Measurements from ENCODE around the gene FASTK.

DNA sequence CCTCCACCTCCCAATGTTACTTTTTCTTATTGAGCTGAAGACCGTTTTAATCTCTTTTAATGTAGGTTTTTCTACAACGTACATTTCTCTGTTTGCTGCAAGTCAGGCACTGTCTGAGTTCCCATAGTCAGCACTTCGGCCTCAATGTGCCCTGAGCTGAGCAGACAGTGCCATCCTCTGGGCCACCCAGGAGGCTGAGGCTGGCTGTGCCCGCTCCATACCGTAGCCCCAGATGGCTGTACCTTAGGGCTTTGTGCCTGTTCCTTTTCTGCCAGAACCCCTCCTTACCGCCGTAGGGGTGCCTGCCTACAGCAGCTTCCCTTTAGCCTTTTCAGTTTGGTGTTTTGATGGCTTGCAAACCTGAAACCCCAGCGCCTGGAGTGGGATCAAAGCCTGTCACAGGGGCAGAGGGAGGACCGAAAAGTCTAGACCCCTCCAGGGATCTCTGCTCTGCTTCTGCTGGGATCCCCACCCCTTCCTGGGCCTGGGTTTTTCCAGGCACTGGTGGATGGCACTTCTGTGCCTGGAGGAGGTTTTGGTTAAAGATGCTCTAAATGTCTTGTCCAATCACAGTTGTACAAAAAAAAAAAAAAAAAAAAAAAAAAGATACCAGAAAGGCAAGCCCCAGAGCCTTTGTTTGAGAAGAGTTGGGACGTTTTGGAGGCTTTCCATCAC is 14.7 kb upstream of the FASTK start:
- TF ChIP-seq, protein P1, sequence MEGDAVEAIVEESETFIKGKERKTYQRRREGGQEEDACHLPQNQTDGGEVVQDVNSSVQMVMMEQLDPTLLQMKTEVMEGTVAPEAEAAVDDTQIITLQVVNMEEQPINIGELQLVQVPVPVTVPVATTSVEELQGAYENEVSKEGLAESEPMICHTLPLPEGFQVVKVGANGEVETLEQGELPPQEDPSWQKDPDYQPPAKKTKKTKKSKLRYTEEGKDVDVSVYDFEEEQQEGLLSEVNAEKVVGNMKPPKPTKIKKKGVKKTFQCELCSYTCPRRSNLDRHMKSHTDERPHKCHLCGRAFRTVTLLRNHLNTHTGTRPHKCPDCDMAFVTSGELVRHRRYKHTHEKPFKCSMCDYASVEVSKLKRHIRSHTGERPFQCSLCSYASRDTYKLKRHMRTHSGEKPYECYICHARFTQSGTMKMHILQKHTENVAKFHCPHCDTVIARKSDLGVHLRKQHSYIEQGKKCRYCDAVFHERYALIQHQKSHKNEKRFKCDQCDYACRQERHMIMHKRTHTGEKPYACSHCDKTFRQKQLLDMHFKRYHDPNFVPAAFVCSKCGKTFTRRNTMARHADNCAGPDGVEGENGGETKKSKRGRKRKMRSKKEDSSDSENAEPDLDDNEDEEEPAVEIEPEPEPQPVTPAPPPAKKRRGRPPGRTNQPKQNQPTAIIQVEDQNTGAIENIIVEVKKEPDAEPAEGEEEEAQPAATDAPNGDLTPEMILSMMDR (conservative IDR thresholded peaks at IDR 0.05; ENCODE audit: low read depth, low read length), result 0 out of 2 replicates have a peak, but pooled peaks have one; percentile 1
- no peak for TF ChIP-seq RCOR1 (IDR thresholded peaks at IDR 0.05; ENCODE audit: insufficient replicate concordance, low read length)
- TF ChIP-seq BHLHE40 (IDR thresholded peaks at IDR 0.05; ENCODE audit: low read depth, low read length), result no peak
- TF ChIP-seq SMC3 (IDR thresholded peaks at IDR 0.05; ENCODE audit: low read depth, low read length), result no peak
- no peak for TF ChIP-seq CEBPB (IDR thresholded peaks at IDR 0.05; ENCODE audit: low read depth, low read length)
- no peak for TF ChIP-seq POLR2A (IDR thresholded peaks at IDR 0.05; ENCODE audit: low read depth, low read length)
- TF ChIP-seq, protein P2, sequence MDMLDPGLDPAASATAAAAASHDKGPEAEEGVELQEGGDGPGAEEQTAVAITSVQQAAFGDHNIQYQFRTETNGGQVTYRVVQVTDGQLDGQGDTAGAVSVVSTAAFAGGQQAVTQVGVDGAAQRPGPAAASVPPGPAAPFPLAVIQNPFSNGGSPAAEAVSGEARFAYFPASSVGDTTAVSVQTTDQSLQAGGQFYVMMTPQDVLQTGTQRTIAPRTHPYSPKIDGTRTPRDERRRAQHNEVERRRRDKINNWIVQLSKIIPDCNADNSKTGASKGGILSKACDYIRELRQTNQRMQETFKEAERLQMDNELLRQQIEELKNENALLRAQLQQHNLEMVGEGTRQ (IDR thresholded peaks at IDR 0.05; ENCODE audit: low read depth, low read length), result no peak
- no peak for TF ChIP-seq CHD1 (IDR thresholded peaks at IDR 0.05; ENCODE audit: low read depth, low read length)
